GM19324 (cell line): ENCODE measurements around the gene OR2H2.

Experiments
- ATAC-seq: cut with Tn5 transposase; IDR thresholded peaks from one replicate; pipeline ENCODE4 v1.9.1; 2021; ENCODE audit warnings: mild to moderate bottlenecking, moderate library complexity; ENCODE audit not compliant: unreplicated experiment, low FRiP score

OR2H2 gene

GRCh38 chr6:29627755-29628418 lies 43.0 kb downstream of the OR2H2 start:
- no peak for ATAC-seq

GRCh38 chr6:29628419-29629281 lies 43.7 kb downstream of the OR2H2 start:
- no peak for ATAC-seq

GRCh38 chr6:29629571-29629970 lies 44.6 kb downstream of the OR2H2 start:
- no peak for ATAC-seq

- ATAC-seq = no peak
Observed at GRCh38 chr6:29630315-29630714, 45.4 kb downstream of the OR2H2 start.

- ATAC-seq = no peak
Observed at GRCh38 chr6:29631209-29631810, 46.4 kb downstream of the OR2H2 start.

- ATAC-seq = peak; percentile 37
Observed at GRCh38 chr6:29631860-29632731, 47.2 kb downstream of the OR2H2 start.

GRCh38 chr6:29632789-29633533 lies 48.0 kb downstream of the OR2H2 start, which contains the start of gene GABBR1:
Gene GABBR1 (minus strand): TSS chr6:29633183. CDS start chr6:29632385, 798 bp downstream.
- ATAC-seq = peak; percentile 83

- ATAC-seq = no peak
Observed at GRCh38 chr6:29633534-29633905, 48.6 kb downstream of the OR2H2 start.

GRCh38 chr6:29637247-29637646 lies 52.3 kb downstream of the OR2H2 start:
- no peak for ATAC-seq
